ENCODE results near the gene NEURL1B. TPM values are rescaled to one million over a fixed set of nuclear protein-coding genes. Genes with fewer than 3 reads are reported as not detected.

The NEURL1B gene
- total RNA-seq, 4 donors from 2014 or later: 11.9 to 18.8 (median 15.6) TPM

DNA sequence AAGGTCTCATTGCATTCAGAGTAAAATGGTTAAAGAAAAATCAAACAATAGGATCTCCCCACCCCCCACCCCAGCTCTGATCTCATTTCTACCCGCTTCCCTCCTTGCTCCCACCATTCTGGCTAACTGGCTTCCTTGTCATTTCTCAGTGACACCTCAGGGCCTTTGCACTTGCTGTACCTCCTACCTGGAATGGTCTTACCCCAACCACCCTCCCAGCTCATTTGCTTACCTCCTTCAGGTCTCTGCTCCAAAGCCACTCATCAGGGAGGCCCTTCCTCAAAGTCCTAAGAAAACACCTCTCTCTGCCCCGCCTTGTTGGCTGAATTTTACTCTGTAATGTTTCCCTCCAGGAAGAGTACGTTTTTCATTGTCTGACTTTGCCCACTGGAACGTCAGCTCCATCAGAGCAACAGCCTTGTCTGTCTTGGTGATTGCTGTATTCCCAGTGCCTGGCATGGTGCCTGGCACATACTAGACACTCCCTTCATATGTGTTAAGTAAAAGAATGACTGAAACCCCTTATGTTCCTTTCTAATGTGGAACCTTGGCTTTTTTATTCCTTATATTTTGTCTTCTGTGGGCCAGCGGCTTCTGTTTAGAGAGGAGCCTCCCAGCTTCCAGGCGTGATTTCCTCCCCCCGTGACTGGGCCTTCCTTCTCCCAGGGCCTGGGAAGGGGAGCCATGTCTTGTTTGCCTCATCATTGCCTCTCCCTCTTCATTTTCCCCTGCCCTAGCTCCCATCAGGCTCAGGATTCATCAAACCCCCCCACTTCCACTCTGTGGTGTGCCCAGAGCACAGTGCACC, 26.9 kb downstream of the NEURL1B start:
- intact Hi-C loops (cut with DNase I): no loop called here
- 45 to 63% methylated on average over 7 of the region's 7 CpGs for WGBS, 2 donors
- H3K4me3 ChIP-seq: no peak overlapping the region
- TF ChIP-seq POLR2A (IDR thresholded peaks at IDR 0.05): no peak
- H3K9me3 ChIP-seq: no peaks in the 10 kb centered on the region
- peaks cover 4 to 74% (median 26%) of the 10 kb centered on the region in 3 donors for H3K4me1 ChIP-seq
- peaks cover 0 to 27% (median 3%) of the 10 kb centered on the region in 3 donors for H3K36me3 ChIP-seq
- no peak for DNase-seq
- H3K27ac ChIP-seq: peak overlapping the region; percentile 16 to 76 (median 74)
- no peaks in the 10 kb centered on the region for H3K27me3 ChIP-seq

GRCh38 chr5:172668594-172669071, 27.6 kb downstream of the NEURL1B start:
- 60 to 77% methylated on average over 7 to 11 of the region's 11 CpGs for WGBS, 2 donors
- intact Hi-C loops (cut with DNase I): no loop called here
- Histone ChIP-seq H3K36me3 (peaks cover 0 to 27% (median 3%) of the 10 kb centered on the region in 3 donors), H3K4me1 (peaks cover 4 to 72% (median 22%) of the 10 kb centered on the region in 3 donors), H3K9me3 (no peaks in the 10 kb centered on the region), H3K27ac (peak overlapping the region; percentile 16 to 76 (median 72)), H3K4me3 (no peak overlapping the region), H3K27me3 (no peaks in the 10 kb centered on the region)
- no peak for DNase-seq
- no peak for TF ChIP-seq POLR2A (IDR thresholded peaks at IDR 0.05)
- TF ChIP-seq, protein P1, sequence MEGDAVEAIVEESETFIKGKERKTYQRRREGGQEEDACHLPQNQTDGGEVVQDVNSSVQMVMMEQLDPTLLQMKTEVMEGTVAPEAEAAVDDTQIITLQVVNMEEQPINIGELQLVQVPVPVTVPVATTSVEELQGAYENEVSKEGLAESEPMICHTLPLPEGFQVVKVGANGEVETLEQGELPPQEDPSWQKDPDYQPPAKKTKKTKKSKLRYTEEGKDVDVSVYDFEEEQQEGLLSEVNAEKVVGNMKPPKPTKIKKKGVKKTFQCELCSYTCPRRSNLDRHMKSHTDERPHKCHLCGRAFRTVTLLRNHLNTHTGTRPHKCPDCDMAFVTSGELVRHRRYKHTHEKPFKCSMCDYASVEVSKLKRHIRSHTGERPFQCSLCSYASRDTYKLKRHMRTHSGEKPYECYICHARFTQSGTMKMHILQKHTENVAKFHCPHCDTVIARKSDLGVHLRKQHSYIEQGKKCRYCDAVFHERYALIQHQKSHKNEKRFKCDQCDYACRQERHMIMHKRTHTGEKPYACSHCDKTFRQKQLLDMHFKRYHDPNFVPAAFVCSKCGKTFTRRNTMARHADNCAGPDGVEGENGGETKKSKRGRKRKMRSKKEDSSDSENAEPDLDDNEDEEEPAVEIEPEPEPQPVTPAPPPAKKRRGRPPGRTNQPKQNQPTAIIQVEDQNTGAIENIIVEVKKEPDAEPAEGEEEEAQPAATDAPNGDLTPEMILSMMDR (IDR thresholded peaks at IDR 0.05): no peak

DNA sequence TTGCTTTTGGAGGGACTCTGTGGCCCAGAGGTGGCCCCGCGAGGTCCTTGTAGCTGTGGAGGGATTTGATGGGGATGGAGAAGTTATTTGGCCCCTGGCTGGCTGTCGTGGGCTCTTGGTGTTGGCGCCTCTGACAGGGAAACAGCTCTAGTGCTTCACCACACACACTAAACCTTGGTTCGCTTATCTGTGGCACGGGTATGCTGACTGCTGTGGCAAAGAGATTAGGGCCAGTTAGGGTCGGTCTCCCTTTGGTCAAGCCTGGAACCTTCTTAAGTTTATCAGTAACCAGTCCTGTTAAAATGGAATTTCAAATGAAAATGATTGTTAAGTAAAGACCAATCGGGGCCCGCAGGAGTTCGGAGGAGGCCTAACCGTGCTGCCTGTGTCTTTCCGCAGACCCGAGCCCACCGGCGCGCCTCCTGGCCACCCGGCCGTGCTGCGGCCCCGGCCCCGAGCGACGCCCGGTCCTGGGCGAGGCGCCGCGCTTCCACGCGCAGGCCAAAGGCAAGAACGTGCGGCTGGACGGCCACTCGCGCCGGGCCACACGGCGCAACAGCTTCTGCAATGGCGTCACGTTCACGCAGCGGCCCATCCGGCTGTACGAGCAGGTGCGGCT, 28.4 kb downstream of the NEURL1B start:
- WGBS, 2 donors: 80 to 89% methylated on average over 15 to 32 of the region's 45 CpGs
- Histone ChIP-seq H3K27me3 (no peaks in the 10 kb centered on the region), H3K4me1 (peaks cover 4 to 64% (median 22%) of the 10 kb centered on the region in 3 donors), H3K36me3 (peaks cover 0 to 31% (median 3%) of the 10 kb centered on the region in 3 donors), H3K27ac (peak overlapping the region; percentile 15 to 76 (median 72)), H3K9me3 (no peaks in the 10 kb centered on the region), H3K4me3 (no peak overlapping the region)
- TF ChIP-seq, protein P1 (IDR thresholded peaks at IDR 0.05): no peak
- no peak for TF ChIP-seq POLR2A (IDR thresholded peaks at IDR 0.05)
- DNase-seq: no peak
- intact Hi-C loops (cut with DNase I): no loop called here

DNA sequence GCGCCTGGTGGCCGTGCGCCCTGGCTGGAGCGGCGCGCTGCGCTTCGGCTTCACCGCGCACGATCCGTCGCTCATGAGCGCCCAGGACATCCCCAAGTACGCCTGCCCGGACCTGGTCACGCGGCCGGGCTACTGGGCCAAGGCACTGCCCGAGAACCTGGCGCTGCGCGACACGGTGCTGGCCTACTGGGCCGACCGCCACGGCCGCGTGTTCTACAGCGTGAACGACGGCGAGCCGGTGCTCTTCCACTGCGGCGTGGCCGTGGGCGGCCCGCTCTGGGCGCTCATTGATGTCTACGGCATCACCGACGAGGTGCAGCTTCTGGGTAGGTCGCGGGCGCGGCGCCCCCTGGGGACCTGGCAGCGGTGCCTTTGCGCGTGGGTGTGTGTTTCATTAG, 28.9 kb downstream of the NEURL1B start:
- Histone ChIP-seq H3K4me3 (no peak overlapping the region), H3K27me3 (no peaks in the 10 kb centered on the region), H3K36me3 (peaks cover 0 to 36% (median 3%) of the 10 kb centered on the region in 3 donors), H3K4me1 (peaks cover 4 to 64% (median 19%) of the 10 kb centered on the region in 3 donors), H3K27ac (peak overlapping the region in 1 of 4 donors; percentile 75), H3K9me3 (no peaks in the 10 kb centered on the region)
- TF ChIP-seq, protein P1 (IDR thresholded peaks at IDR 0.05): no peak
- TF ChIP-seq POLR2A (IDR thresholded peaks at IDR 0.05): no peak
- intact Hi-C loops (cut with DNase I): no loop called here
- DNase-seq: no peak
- 87 to 90% methylated on average over 3 to 19 of the region's 51 CpGs for WGBS, 2 donors

DNA sequence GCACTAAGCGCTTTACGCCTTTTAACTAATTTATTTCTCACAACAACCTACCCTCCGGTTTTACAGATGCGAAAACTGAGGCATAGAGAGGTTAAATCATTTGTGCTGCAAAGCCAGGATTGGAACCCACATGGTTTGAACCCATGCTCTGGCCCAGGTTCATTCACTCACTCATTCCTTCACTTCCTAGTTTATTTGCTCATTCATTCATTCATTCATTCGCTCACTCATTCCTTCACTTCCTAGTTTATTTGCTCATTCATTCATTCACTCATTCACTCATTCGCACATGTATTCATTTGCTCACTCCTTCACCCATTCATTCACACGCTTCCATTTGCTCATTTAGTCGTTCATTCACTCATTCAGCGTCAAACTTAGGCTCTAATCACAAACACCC, 29.4 kb downstream of the NEURL1B start:
- TF ChIP-seq POLR2A (IDR thresholded peaks at IDR 0.05): no peak
- TF ChIP-seq, protein P1 (IDR thresholded peaks at IDR 0.05): no peak
- Histone ChIP-seq H3K27ac (no peak overlapping the region), H3K27me3 (no peaks in the 10 kb centered on the region), H3K4me3 (no peak overlapping the region), H3K9me3 (no peaks in the 10 kb centered on the region), H3K4me1 (peaks cover 4 to 64% (median 17%) of the 10 kb centered on the region in 3 donors), H3K36me3 (peaks cover 0 to 36% (median 3%) of the 10 kb centered on the region in 3 donors)
- intact Hi-C loops (cut with DNase I): no loop called here
- no peak for DNase-seq
- WGBS, 2 donors: 86 to 92% methylated on average over 9 of the region's 9 CpGs
